SK-MEL-5 (cell line): ENCODE data around the gene DOCK10. TPM values are rescaled to one million over a fixed set of nuclear protein-coding genes. Genes with fewer than 3 reads are reported as not detected.

Experiments used
- DNase-seq: peaks from one replicate; pipeline ENCODE4 v3.0.0-alpha.2; 2016; ENCODE audit warnings: low read depth, low spot score
- in situ Hi-C: cut with HindIII; loops from 2 replicates; pipeline ENCODE4 v1.10.0; 2016; ENCODE audit warnings: low sequenced_read_pairs, high pct_unique_total_duplicates, low pct_unique_long_range_greater_than_20kb
- total RNA-seq: library from RNA; depleted of rRNA; stranded (reverse); fragments of >200 nt; shearing (Covaris generic); gene quantifications from 2 replicates; pipeline ENCODE4 v1.2.3, GENCODE V29; 2014

The DOCK10 gene
- total RNA-seq, 1 experiment from 2014 or later, result 37.5 TPM

DNA sequence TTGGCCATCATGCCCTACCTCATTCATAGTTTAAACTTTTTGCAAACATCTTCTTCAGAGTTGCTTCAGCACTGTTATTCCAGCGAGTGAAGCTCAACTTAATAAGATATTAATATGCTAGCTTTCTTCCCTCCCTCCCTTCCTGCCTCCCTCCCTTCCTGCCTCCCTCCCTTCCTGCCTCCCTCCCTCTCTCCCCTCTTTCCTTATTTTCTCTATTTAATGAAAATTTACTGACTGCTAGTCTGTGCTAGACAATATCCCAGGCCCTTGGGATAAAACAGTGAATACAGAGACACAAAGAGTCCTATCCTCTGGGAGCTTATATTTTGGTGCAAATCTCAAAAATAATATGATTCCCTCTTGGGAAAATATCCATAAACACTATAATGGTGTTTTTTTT lies 42.9 kb downstream of the DOCK10 start:
- in situ Hi-C loops, result loop anchor here (25.0 kb wide), 1 partner anchor 162 kb away; no protein-coding TSS in a partner anchor
- no peak for DNase-seq

DNA sequence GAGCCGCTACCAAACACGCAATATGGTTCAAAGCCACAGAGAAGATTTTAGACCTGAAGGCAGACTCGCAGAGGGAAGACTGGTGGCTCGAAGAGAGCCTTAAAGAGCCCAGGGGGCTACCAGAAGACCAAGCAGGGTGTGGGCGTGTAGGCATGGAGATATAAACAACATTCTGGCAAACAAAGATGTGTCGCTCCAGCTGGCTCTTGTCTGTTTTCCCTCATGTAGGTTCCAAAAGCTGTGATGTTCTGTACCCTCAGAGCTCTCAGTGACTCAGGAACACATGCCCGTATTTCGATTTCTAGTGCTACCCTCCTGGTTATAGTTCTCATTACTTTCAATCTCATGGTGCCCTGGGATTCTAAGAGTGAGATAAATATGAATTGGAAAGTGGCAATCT lies 44.5 kb downstream of the DOCK10 start:
- in situ Hi-C loops, result loop anchor here (25.0 kb wide), 1 partner anchor 161 kb away; no protein-coding TSS in a partner anchor
- no peak for DNase-seq

DNA sequence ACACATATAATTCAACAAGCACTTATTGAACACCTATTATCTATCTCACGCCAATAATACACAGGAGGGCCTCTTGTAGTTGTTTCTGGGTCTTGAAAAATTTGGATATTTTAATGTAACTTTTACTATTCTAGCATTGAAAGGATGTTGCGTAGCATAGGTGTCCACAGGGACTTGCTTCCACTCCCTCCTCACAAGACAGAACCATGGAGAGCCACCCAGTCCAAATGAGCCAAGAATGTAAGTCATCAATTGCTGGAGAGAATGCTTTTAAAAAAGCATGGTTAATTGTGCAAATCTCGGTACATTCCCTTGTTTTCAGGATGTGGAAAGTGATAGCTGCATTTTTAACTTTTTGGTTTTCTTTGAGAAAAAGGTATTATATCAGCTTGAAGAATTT lies 46.8 kb downstream of the DOCK10 start:
- DNase-seq, result no peak
- in situ Hi-C loops, result loop anchor here (25.0 kb wide), 1 partner anchor 158 kb away; no protein-coding TSS in a partner anchor

DNA sequence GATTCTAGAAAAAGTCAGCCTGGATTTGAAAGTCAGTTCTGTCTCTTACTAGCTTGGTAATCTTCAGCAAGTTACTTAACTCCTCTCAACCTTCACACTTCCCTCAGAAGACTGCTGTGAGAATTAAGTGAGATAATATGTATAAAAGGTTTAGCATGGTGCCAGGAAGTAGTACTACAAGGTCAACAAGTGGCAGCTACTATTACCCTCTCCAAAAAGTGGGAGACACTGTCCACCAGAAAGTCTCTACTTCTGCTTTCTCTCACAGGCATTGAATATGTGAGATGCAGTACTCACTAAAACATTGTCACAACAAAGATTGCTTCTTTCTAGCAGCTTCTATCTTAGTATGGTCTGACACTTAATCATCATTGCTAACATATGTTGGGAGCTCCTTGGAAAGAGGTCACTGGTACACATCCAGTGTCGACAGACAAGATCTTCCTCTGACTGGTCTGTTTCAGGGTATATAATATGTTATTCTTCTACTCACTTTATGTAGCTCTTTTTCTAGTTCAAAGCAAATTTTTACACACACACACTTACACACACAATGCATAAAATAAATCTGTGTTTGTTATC lies 47.9 kb downstream of the DOCK10 start:
- in situ Hi-C loops, result loop anchor here (25.0 kb wide), 1 partner anchor 157 kb away; no protein-coding TSS in a partner anchor
- no peak for DNase-seq

DNA sequence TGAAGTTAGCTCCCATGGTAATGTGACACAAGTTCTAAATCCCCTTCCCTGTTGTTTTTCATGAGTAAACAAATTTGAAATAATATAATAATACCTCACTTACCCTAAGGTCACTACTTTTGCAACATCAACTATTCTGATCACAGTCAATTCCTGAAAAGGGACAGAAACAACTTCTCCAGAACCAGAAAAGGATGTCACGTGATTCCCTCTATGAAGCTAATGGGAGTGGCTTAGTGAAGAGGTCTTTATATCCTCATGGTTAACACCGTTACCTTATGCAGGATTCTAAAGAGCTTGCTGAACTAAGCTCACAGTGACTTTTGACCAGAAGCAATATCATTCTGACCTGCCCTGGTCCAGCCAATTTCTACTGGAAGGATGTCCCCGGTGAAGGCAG lies 51.6 kb downstream of the DOCK10 start:
- in situ Hi-C loops, result loop anchor here (25.0 kb wide), 1 partner anchor 153 kb away; no protein-coding TSS in a partner anchor
- DNase-seq, result no peak

DNA sequence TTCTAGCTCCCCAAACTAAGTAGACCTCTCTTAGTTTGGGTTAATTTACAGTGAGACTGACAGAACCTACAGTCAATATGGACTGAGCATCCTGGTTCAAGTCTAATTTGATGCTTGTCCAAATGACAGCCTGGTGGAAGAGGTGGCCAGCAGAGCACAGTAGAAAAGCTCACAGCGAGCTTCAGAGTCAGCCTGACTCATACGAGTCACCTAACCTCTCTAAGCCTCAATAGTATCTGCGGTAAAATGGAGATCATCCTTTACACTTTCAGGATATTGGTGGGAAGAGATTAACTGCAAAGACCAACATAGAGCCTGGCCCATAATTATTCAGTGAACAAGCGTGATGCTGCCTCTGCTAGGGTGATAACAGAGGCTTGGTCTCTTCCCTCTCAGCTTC lies 54.5 kb downstream of the DOCK10 start:
- no peak for DNase-seq
- in situ Hi-C loops, result loop anchor here (25.0 kb wide), 1 partner anchor 150 kb away; no protein-coding TSS in a partner anchor

DNA sequence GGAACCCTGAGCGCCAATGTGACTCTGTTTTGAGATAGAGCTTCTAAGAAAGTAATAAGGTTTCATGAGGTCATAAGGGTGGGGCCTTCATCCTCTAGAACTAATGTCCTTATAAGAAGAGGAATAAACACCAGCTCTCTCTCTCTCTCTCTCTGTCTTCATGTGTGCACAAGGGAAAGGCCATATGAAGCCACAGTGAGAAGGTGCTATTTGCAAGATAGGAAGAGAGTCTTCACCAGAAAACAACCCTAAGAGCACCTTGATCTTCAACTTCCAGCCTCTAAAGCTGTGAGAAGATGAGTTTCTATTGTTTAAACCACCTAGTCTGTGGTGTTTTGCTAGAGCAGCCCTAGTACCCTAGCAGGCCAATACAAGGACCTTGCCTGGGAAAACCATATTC lies 55.8 kb downstream of the DOCK10 start:
- in situ Hi-C loops, result loop anchor here (25.0 kb wide), 1 partner anchor 149 kb away; no protein-coding TSS in a partner anchor
- DNase-seq, result no peak

DNA sequence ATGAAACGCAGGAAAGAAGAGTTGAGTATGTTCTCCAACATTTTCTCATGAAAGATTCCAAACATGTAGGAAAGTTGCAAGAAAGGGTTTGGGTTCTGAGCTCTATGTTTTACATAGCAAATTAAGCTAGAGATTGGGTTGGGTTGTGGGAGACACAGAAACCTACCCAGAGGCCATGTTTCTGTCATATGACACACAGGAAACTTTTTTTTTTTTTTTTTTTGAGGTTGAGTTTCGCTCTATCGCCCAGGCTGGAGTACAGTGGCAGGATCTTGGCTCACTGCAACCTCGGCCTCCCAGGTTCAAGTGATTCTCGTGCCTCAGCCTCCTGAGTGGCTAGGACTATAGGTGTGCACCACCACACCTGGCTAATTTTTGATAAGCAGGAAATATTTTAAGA lies 57.6 kb downstream of the DOCK10 start:
- peak; percentile 38 for DNase-seq
- in situ Hi-C loops, result loop anchor here (25.0 kb wide), 1 partner anchor 147 kb away; no protein-coding TSS in a partner anchor

DNA sequence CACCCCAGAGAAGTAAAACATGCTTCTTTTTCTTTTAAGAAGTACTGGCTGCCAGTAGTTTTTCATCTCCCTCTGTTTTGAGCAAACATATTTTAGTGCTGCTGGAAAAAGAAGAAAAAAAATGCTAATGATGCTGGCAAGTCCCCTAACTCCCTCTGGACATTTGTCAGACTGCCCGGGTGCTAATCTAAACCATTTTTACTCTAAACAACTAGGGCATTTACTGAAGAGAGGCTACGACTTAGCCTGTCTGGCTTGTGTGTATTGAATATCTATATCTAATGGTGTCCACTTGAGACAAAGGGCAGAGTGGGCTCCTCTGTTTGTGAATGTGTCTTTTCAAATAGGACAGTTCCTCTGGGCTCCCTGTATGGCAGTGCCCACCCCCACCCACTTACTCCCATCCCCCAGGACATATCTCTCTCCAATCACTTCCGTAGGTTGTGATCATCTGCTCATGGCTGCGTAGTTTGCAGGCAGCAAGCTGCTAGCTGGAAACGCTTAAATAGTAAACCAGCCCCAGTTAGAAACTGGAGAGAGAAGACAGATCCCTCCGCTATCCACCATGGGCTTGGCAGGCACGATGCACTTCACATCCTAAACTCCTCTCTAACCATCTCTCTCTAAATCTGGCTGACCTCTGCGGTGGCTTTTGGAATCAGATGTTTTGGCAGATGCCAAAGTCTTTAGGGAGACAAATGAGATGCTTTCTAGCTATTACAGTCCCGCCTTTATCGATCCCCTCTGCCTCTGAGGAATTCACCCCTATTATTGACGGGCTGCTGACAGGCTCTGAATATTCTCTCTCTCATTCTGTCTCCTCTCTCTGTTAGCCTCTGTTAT lies 58.3 kb downstream of the DOCK10 start:
- DNase-seq, result peak; percentile 71
- in situ Hi-C loops, result loop anchor here (25.0 kb wide), 1 partner anchor 147 kb away; no protein-coding TSS in a partner anchor

DNA sequence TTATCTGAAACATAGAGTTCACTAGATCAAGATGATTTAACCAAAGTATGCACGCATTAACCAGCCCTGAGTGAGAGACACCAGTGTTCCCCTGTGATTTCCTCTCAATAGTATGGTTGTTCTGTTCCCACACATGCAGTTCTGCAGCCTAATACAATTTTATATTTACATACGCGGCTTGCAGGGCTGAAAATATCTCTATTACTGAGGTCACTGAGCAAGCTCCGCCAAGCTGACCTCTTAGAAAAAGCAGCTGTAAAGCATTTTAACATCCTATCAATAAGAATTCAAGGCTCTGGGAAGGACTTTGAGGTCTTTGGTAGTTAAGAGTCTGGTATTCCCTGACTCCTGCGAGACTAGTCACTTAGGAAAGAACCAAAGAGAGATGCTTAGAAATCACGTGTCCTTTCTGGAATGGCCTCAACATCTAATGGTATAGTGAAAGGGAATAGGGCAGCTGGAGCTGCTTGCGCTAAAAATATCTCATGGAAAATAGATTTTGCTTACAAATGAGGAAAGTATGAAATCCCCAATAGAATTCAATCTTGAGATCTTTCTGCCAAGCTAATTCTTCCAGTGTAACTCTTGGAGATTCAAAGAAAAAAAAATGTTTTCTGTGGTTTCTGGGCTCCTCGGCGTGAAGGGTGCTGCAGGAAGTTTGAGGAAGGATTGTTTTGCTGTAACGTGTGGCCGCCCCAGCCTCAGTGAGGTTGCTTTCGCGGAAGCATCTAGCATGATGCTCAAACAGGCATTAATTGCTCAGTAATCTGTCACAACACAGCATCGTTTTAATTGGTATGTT lies 59.2 kb downstream of the DOCK10 start:
- peak; percentile 69 for DNase-seq
- in situ Hi-C loops, result loop anchor here (25.0 kb wide), 1 partner anchor 146 kb away; no protein-coding TSS in a partner anchor

DNA sequence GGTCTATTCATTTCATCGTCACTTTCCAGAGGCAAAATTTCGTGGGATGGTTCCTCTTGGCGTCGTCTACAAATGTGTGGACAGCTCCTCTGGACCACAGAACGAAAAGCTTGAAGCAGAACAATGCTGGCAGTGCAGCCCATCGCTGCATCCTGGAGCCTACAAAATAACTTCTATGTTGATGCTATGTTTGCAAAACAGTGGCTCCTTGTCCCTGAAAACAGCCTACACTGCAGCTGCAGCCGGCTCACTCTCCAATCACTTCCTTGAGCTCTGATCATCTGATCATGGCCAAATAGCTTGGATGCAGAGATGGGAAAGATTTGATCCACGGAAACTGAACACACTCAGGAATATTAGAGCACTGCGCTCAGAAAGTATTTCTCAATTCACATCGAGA lies 60.0 kb downstream of the DOCK10 start:
- peak; percentile 95 for DNase-seq
- in situ Hi-C loops, result loop anchor here (25.0 kb wide), 1 partner anchor 145 kb away; no protein-coding TSS in a partner anchor

DNA sequence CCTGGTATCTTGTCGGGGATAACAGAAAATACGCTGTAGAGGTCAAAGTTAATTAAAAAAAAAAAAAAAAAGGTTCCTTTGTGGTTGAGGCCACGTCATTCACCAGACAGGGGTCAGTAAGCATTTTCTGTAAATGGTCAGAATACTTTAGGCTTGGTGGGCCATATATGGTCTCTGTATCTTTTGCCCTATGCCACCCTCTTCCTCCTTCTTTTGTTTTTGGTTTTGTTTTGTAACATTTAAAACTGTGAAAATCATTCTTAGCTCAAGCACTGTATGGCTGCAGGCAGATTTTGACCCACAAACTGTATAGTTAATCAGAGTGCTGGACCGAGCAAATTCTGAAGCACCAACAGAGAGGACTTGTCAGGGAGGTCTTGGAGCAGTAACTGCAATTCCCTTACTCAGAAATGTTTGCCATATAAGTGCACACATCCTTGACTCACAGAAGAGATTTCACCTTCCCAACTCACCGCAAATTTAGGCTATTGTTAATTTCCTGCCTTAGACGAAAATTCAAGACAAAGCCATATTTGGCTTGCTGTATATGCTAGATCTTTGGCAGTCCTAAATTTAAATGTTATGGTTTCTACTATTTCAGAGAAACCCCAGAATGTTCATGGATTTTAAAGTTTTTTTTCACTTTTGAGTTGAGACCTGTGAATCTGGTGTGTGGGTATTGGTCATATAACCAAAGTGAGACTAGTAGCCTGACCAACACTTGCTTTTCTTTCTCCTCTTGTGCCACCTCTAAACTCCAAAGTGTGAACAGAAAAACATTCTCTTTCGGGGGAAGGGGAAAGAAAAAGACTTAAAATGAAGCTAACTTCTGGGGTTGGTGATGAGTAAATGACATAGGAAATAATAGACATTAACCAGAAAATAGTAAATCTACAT lies 65.4 kb downstream of the DOCK10 start:
- no peak for DNase-seq
- in situ Hi-C loops, result loop anchor here (25.0 kb wide), 1 partner anchor 140 kb away; no protein-coding TSS in a partner anchor

DNA sequence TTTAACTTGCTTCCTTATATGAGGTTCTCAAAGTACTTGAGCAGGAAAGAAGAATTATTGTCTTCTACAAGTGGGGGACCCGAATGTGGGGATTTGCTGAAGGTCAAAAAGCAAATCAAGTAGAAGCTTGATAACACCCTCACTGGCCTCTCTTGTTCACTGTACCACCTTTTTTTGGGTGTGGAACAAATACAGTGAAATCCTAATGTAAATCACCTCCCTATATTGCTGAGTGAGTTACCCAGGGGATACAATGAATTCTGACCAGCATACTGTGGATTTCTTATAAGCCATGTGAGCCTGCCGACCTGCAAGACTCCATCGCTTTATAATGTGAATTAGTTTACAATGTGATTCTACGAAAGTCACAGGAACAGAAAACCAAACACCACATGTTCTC lies 66.5 kb downstream of the DOCK10 start:
- in situ Hi-C loops, result loop anchor here (25.0 kb wide), 1 partner anchor 138 kb away; no protein-coding TSS in a partner anchor
- no peak for DNase-seq

DNA sequence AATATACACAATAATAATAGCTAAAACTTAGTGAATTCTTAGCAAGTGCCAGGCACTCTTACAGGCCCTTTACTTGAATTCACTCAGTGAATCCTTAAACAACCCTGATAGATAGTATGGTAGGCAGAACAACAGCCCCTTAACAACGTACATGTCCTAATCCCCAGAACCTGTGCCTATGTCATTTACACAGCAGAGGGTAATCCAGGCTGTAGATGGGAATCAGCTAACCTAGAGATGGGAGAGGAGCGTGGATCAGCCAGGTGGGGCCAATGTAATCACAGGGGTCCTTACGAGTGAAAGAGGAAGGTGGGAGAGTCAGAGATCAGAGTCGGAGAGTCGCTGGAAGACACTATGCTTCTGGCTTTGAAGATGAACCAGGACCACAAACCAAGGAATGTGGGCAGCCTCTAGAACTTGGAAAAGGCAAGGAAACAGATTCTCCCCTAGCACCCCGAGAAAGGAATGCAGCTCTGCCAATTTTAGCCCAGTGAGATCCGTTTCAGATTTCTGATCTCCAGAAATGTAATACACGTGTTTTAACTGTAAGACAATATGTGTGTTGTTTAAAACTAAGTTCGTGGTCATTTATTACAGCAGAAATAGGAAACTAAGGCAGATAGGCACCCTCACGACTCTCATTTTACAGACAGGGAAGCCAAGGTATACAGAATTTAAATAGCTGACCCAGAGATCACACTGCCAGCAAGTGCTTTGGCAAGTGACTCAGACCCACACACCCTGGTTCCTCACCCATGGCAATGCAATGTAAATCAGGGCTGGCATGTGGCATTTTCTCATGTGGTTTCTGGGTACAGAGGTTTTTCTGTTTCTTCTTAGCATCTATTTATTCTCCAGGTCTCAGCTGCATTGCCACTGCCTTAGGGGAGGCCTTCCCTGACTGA lies 68.9 kb downstream of the DOCK10 start:
- peak; percentile 88 for DNase-seq
- in situ Hi-C loops, result no loop called here

DNA sequence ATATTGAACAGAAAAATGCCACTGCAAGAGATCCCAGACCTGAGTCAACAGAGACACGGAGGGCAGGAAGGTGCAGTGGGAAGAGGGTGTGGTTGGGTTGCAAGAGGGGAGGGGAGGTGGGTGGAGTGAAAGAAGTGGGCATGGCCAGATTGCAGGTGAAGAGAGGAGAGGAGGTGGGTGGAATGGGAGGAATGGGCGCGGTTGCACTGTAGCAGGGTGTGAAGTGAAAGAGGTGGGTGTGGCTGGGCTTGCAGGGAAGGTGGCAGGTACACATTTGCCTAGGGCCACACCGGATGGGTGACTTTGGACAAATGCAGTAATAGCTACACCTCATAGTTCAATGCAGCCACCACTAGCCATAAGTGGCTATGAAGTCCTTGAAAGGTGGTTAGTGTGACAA lies 71.1 kb downstream of the DOCK10 start:
- no peak for DNase-seq
- in situ Hi-C loops, result no loop called here

DNA sequence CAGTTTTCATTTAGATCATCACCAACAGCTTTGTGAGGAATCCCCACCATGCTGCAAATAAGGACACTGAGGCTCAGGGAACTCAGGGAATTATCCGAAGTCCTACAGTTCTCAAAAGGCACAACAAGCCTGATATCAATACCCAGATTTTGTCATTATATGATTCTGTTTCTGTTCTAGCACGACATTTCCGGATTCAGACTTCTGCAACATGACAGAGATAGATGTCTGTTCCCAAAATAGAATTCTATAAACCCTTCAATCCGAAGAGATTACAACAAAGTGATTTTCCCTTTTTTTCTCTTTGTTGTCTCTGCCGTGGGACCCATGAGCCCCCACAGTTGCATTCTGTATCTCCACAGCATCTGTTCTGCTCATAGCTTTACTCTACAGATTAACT lies 72.0 kb downstream of the DOCK10 start:
- in situ Hi-C loops, result no loop called here
- no peak for DNase-seq
